Stimulated activated naive CD8-positive, alpha-beta T cell treated with anti-CD3 and anti-CD28 coated beads, Interleukin-15, Interleukin-2, amounts not matched to agents 100 U/mL and 50 U/mL, for 24 hours (primary cell): ENCODE results near the gene PRR9.
A peak's percentile ranks its signal among the peaks of the same experiment; 100 is the strongest.
"Not testable (repeated sequence)": the region's sequence is repeated elsewhere in the genome, so short reads cannot be mapped to it uniquely, and the experiment has no call there.

ENCODE experiments used
- ATAC-seq: fragments of 150-1000 bp; cut with Tn5 transposase; one replicate; pipeline ENCODE4 v1.10.0; 2021
- DNase-seq: peaks from one replicate; pipeline ENCODE4 v3.0.0; 2021

PRR9 gene

DNA sequence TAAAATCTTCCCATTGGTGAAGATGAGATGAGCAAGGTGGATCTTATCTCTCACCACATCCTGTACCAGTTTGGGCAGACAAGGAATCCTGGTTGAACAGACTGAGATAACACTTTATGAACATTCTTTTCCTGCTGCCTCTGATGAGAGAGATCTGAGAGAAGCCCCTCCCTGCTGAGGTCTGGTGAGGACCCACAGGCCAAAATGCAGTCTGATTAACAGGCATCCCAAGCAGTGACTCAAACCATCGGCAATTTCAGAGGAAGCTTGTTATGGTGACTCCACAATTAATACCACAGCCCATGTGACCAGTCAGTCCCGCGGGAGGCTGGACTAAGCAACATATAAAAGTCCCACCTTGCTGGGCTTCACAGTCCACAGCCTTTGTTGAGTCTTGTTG is at the start of gene PRR9:
Gene PRR9 (plus strand): TSS at position 373 of the 400 bp plus-strand sequence. CDS start 561 bp downstream, outside the sequence.
- DNase-seq (no peak), ATAC-seq (no peak)

- no peak for DNase-seq
- no peak for ATAC-seq
Measured at GRCh38 chr1:153168686-153169085, 48.7 kb upstream of the PRR9 start.

DNA sequence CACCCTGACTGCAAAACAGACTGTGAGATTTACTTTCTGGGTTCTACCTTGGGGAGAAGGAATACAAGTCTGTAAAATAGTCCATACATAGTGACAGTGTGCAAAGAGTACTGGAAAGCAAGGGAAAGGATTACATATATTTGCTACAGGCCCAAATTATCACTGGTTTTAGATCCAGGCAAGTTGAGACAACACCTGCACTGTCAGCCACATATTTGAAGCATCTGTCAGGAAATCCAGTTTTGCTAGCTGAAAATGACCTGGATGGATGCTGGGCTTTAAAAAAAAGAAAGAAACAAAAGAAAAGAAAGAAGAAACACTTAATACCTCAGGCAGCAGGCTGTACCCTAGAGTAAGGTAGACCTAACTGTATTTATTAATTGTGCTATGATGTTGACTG is 42.8 kb upstream of the PRR9 start:
- ATAC-seq (no peak), DNase-seq (no peak)

GRCh38 chr1:153178922-153179321 is 38.5 kb upstream of the PRR9 start:
- no peak for ATAC-seq
- no peak for DNase-seq

DNA sequence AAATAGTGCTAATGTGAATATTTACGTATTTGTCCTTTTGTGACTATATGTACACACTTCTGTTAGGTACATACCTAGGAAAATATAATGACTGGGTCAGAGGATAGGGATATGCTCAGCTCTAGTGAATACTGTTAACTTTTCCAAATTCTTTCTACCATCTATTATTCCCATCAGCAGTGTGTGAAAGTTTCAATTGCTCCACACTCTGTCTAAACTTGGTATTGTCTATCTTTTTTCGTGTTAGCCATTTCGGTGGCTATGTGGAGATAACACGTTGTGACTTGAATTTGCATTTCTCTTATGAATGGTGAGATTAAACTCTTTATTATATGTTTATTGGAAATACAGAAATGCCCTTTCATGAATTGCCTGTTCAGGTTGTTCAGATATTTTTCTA is 36.8 kb upstream of the PRR9 start:
- ATAC-seq: no peak

DNA sequence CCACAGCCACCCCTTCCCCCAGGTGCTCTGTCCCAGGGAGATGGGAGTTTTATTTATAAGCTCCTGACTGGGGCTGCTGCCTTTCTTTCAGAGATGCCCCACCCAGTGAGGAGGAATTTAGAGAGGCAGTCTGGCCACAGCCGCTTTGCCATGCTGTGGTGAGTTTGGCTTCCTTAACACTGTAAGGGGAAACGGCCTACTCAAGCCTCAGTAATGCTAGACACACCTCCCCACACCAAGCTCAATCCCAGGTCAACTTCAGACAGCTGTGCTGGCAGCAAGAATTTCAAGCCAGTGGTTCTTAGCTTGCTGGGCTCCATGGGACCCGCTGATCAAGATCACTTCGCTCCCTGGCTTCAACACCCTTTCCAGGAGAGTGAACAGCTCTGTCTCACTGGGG is 29.1 kb upstream of the PRR9 start:
- not testable (repeated sequence) for DNase-seq, ATAC-seq

More for the DNA sequence above, 36.8 kb upstream of the PRR9 start:
- no peak for DNase-seq

- no peak for DNase-seq
- no peak for ATAC-seq
Measured at GRCh38 chr1:153190373-153190772, 27.0 kb upstream of the PRR9 start.

DNA sequence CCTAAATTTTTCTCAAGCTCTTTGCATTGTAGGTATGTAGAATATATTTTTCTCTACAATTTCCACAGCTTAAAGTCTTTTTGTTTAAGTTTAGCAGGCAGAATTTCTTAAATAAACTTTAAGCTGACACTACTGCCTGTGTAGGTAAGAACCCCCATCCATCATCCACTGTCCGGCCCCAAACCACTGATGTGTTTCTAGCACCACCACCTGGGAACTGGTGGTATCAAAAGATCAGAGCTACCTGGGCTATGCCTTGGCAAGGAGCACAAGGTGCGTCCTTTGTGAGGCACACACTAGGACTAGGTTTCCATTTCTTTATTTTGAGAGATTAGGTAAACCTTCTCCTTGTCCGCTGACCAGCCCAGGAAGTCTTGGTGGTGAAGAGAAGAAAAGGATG is 24.7 kb upstream of the PRR9 start:
- DNase-seq (no peak), ATAC-seq (no peak)

GRCh38 chr1:153194331-153195050 is 22.9 kb upstream of the PRR9 start:
- ATAC-seq (no peak), DNase-seq (no peak)

- ATAC-seq (no peak), DNase-seq (no peak)
Measured at GRCh38 chr1:153195216-153195615, 22.2 kb upstream of the PRR9 start.

GRCh38 chr1:153202006-153202405 is 15.4 kb upstream of the PRR9 start:
- ATAC-seq (no peak), DNase-seq (no peak)

- DNase-seq: no peak
- no peak for ATAC-seq
Measured at GRCh38 chr1:153203130-153203529, 14.3 kb upstream of the PRR9 start, which contains the start of gene LELP1. Gene LELP1 (plus strand): TSS chr1:153203430. CDS start chr1:153204708, 1,278 bp downstream.

DNA sequence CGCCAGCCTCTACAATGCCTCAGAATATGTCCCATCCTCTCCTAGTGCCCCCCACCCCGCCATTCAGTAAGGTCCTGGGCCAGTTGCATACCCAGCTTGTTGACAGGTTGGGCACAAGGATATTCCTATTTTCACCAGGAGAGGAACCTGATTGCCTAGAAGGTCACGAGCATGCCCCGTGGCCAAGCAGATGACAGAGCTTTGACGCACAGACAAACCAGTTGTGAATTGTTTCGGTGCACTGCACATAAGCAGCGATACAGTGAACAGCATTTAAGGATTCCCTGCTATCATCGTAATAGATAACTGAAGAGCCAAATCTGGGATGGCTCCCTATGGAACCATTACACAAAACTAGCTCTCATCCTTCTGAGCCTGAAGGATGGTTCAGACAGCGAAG is 10.8 kb upstream of the PRR9 start:
- DNase-seq (no peak), ATAC-seq (no peak)

GRCh38 chr1:153210206-153210605 is 7.2 kb upstream of the PRR9 start:
- no peak for DNase-seq
- ATAC-seq: no peak

DNA sequence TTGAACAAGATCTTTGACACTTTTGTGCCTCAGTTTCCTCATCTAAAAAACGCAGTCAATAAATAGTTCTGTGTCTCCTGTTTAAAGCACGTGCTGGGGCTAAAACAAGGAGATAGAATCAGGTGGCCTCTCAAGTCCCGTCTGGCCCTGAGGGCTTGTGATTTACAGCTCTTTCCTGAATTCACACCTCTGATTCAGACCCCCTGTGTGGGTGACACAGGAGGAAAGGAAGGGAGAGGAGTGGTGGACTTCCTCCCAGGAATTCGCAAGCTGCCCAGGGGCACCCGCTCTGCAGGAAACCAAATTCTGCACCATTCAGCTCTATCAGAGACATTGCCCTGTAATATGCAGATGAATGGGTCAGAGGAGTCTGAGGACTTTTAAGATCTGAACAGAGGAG is 5.2 kb upstream of the PRR9 start:
- ATAC-seq (no peak), DNase-seq (no peak)

DNA sequence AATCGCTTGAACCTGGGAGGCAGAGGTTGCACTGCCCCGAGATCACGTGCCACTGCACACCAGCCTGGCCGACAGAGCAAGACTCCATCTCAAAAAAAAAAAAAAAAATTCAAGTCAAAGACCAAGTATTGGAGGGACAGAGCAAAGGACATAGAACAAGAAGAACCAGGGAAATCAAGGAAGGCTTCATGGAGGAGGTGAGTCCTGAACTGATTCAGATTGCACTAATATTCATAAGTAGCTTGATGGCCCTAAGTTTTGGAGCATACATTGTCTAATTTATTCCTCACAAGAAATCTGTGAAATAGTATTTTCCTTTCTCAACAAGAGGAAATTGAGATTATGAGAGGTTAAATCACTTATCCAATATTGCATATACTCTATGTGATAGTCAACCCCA is 3.9 kb upstream of the PRR9 start:
- ATAC-seq (no peak), DNase-seq (no peak)

DNA sequence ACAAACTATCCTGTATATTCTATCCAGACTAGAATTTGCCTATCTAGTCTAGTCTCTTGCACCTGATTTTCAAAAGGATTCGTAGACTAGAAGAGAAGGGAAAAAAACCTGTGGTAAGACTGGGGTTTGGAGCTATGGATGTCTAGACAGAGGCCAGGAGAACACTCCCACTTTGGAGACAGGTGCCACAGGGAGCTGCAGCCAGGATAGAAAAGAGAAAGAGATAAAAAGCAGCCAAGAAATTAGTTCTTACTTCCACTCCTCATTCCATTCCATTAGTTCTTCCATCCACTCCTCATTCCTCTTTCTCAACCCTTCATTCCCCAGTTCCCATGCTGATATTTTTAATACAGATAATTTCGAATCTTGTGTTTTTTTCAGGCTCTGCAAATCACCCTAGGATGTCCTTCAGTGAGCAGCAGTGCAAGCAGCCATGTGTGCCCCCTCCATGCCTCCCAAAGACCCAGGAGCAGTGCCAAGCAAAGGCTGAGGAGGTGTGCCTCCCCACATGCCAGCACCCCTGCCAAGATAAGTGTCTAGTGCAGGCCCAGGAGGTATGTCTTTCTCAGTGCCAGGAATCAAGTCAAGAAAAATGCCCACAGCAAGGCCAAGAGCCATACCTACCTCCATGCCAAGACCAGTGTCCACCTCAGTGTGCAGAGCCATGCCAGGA is 496 bp downstream of the PRR9 start:
- ATAC-seq (no peak), DNase-seq (no peak)

- DNase-seq (no peak), ATAC-seq (peak; percentile 17)
Measured at GRCh38 chr1:153220606-153221303, 3.4 kb downstream of the PRR9 start.

- ATAC-seq (peak; percentile 59), DNase-seq (peak; percentile 65)
Measured at GRCh38 chr1:153223040-153223891, 5.9 kb downstream of the PRR9 start.

DNA sequence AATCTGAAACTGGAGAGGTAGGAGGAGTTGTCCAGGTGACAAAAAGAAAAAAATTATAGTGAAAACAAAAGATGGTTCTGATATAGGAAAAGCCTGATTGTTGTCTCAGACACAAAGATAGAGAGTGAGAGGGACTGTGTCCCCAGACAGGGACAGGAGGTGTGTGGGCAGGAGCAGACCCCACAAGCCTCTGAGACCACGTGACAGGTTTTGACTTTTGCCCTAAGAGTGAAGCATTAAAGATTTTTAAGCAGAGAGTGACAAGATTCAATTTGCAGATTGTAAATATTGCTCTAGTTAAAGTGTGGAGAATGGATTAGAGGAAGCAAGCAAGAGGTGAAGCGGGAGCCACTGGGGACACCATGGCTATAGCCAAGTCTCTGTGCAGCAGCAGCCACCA is 10.4 kb downstream of the PRR9 start:
- no peak for ATAC-seq

GRCh38 chr1:153228491-153228890 is 11.1 kb downstream of the PRR9 start:
- ATAC-seq: no peak
- no peak for DNase-seq

More for the DNA sequence above, 10.4 kb downstream of the PRR9 start:
- DNase-seq: no peak
